ENCODE measurements around the gene USP6NL. TPM values are rescaled to one million over a fixed set of nuclear protein-coding genes. Genes with fewer than 3 reads are reported as not detected.

Gene USP6NL
- total RNA-seq, 2 donors from 2014 or later: 13.5 to 19.3 TPM

- intact Hi-C loops (cut with DNase I): no loop called here
- Histone ChIP-seq H3K27ac (no peak overlapping the region), H3K9me3 (no peaks in the 10 kb centered on the region), H3K36me3 (no peaks in the 10 kb centered on the region), H3K9ac (ENCODE audit: low read depth in 2 of 2, low read length in 2 of 2) (no peak overlapping the region), H3K4me1 (no peaks in the 10 kb centered on the region), H3K4me3 (no peak overlapping the region), H3K27me3 (no peaks in the 10 kb centered on the region)
- TF ChIP-seq CTCF (IDR thresholded peaks at IDR 0.05): no peak
- no peak for DNase-seq
Observed at GRCh38 chr10:11482306-11482705, 129.1 kb downstream of the USP6NL start.

GRCh38 chr10:11480687-11481086 lies 130.8 kb downstream of the USP6NL start:
- no peaks in the 10 kb centered on the region for H3K4me1 ChIP-seq
- no peaks in the 10 kb centered on the region for H3K36me3 ChIP-seq
- H3K27me3 ChIP-seq: no peaks in the 10 kb centered on the region
- no peak overlapping the region for H3K4me3 ChIP-seq
- TF ChIP-seq CTCF (IDR thresholded peaks at IDR 0.05): no peak
- DNase-seq: no peak
- H3K27ac ChIP-seq: no peak overlapping the region
- no peaks in the 10 kb centered on the region for H3K9me3 ChIP-seq
- intact Hi-C loops (cut with DNase I): no loop called here
- H3K9ac ChIP-seq (ENCODE audit: low read depth in 2 of 2, low read length in 2 of 2): no peak overlapping the region

GRCh38 chr10:11479300-11479699 lies 132.2 kb downstream of the USP6NL start:
- no peaks in the 10 kb centered on the region for H3K36me3 ChIP-seq
- no peaks in the 10 kb centered on the region for H3K4me1 ChIP-seq
- no peaks in the 10 kb centered on the region for H3K9me3 ChIP-seq
- H3K9ac ChIP-seq (ENCODE audit: low read depth in 2 of 2, low read length in 2 of 2): no peak overlapping the region
- no peak overlapping the region for H3K4me3 ChIP-seq
- intact Hi-C loops (cut with DNase I): no loop called here
- TF ChIP-seq CTCF (IDR thresholded peaks at IDR 0.05): no peak
- DNase-seq: no peak
- H3K27ac ChIP-seq: no peak overlapping the region
- no peaks in the 10 kb centered on the region for H3K27me3 ChIP-seq

GRCh38 chr10:11478807-11479206 lies 132.6 kb downstream of the USP6NL start:
- intact Hi-C loops (cut with DNase I): no loop called here
- H3K9ac ChIP-seq (ENCODE audit: low read depth in 2 of 2, low read length in 2 of 2): no peak overlapping the region
- H3K27me3 ChIP-seq: no peaks in the 10 kb centered on the region
- no peak overlapping the region for H3K27ac ChIP-seq
- TF ChIP-seq CTCF (IDR thresholded peaks at IDR 0.05): no peak
- H3K4me3 ChIP-seq: no peak overlapping the region
- DNase-seq: no peak
- H3K9me3 ChIP-seq: no peaks in the 10 kb centered on the region
- H3K36me3 ChIP-seq: no peaks in the 10 kb centered on the region
- no peaks in the 10 kb centered on the region for H3K4me1 ChIP-seq

GRCh38 chr10:11475831-11476434 lies 135.5 kb downstream of the USP6NL start:
- Histone ChIP-seq H3K9me3 (no peaks in the 10 kb centered on the region), H3K27ac (no peak overlapping the region), H3K9ac (ENCODE audit: low read depth in 2 of 2, low read length in 2 of 2) (no peak overlapping the region), H3K27me3 (no peaks in the 10 kb centered on the region), H3K4me3 (no peak overlapping the region), H3K36me3 (no peaks in the 10 kb centered on the region), H3K4me1 (no peaks in the 10 kb centered on the region)
- no peak for TF ChIP-seq CTCF (IDR thresholded peaks at IDR 0.05)
- intact Hi-C loops (cut with DNase I): no loop called here
- no peak for DNase-seq

All from colonic mucosa (tissue), 4 donors.